MM.1S (cell line): ENCODE measurements around the gene TTC34.
A peak's percentile ranks its signal among the peaks of the same experiment; 100 is the strongest.

Experiments
- DNase-seq: peaks from one replicate; pipeline ENCODE4 v3.0.0-alpha.2; 2015
- H2AFZ ChIP-seq: fragments of 300-600 bp; sonication (generic); 2 replicates; pipeline ENCODE4 v1.6.0; 2016; ENCODE audit warnings: antibody characterized with exemption, low read length
- H3F3A ChIP-seq: fragments of 300-600 bp; sonication (generic); 2 replicates; pipeline ENCODE4 v1.6.1; 2016; ENCODE audit warnings: mild to moderate bottlenecking, antibody characterized with exemption, low read length, moderate library complexity, mixed read lengths; ENCODE audit not compliant: insufficient read depth
- H3K27ac ChIP-seq: fragments of 300-600 bp; sonication (generic); 2 replicates; pipeline ENCODE4 v1.5.1; 2016; ENCODE audit warnings: mild to moderate bottlenecking, low read length
- H3K27me3 ChIP-seq: fragments of 300-600 bp; sonication (generic); replicated peaks from 2 replicates; pipeline ENCODE4 v1.6.0; 2016; ENCODE audit warnings: low read length; ENCODE audit not compliant: insufficient read depth
- H3K36me3 ChIP-seq: fragments of 300-600 bp; sonication (generic); replicated peaks from 2 replicates; pipeline ENCODE4 v1.6.1; 2016; ENCODE audit warnings: mild to moderate bottlenecking, low read length, mixed read lengths; ENCODE audit not compliant: insufficient read depth
- H3K4me1 ChIP-seq: fragments of 300-600 bp; sonication (generic); 2 replicates; pipeline ENCODE4 v1.6.1; 2016; ENCODE audit warnings: low read length, mixed read lengths
- H3K4me2 ChIP-seq: fragments of 300-600 bp; sonication (generic); 2 replicates; pipeline ENCODE4 v1.6.0; 2016; ENCODE audit warnings: low read depth, low read length
- H3K4me3 ChIP-seq: fragments of 300-600 bp; sonication (generic); 2 replicates; pipeline ENCODE4 v1.5.1; 2016; ENCODE audit warnings: low read length, mixed read lengths
- H3K79me2 ChIP-seq: fragments of 300-600 bp; sonication (generic); 2 replicates; pipeline ENCODE4 v1.6.1; 2016; ENCODE audit warnings: mixed run types, low read length, mixed read lengths
- H3K9ac ChIP-seq: fragments of 300-600 bp; sonication (generic); 2 replicates; pipeline ENCODE4 v1.6.1; 2016; ENCODE audit warnings: low read length, mixed read lengths
- H3K9me2 ChIP-seq: fragments of 300-600 bp; sonication (generic); replicated peaks from 2 replicates; pipeline ENCODE4 v1.6.1; 2016; ENCODE audit warnings: mild to moderate bottlenecking, low read length, mixed read lengths; ENCODE audit not compliant: insufficient read depth
- H3K9me3 ChIP-seq: fragments of 300-600 bp; sonication (generic); replicated peaks from 2 replicates; pipeline ENCODE4 v1.6.1; 2016; ENCODE audit warnings: mild to moderate bottlenecking, low read length, mixed read lengths; ENCODE audit not compliant: insufficient read depth
- H4K20me1 ChIP-seq: fragments of 300-600 bp; sonication (generic); 2 replicates; pipeline ENCODE4 v1.6.1; 2016; ENCODE audit warnings: mild to moderate bottlenecking, low read length, moderate library complexity, mixed read lengths; ENCODE audit not compliant: insufficient read depth
- EZH2 ChIP-seq: fragments of 300-600 bp; sonication (generic); optimal IDR thresholded peaks from 2 replicates; pipeline ENCODE3; 2017; ENCODE audit warnings: low read depth, mild to moderate bottlenecking, antibody characterized with exemption, low read length, mixed read lengths
- EZH2phosphoT487 ChIP-seq: fragments of 300-600 bp; sonication (generic); IDR thresholded peaks from 2 replicates; pipeline ENCODE4 v1.6.1; 2018; ENCODE audit warnings: antibody characterized with exemption, low read length
- TF ChIP-seq, protein P1 (sequence below): fragments of 300-600 bp; sonication (generic); IDR thresholded peaks from 2 replicates; pipeline ENCODE4 v1.5.1; 2016; ENCODE audit warnings: antibody characterized with exemption, low read length, mixed read lengths

TTC34 gene

DNA sequence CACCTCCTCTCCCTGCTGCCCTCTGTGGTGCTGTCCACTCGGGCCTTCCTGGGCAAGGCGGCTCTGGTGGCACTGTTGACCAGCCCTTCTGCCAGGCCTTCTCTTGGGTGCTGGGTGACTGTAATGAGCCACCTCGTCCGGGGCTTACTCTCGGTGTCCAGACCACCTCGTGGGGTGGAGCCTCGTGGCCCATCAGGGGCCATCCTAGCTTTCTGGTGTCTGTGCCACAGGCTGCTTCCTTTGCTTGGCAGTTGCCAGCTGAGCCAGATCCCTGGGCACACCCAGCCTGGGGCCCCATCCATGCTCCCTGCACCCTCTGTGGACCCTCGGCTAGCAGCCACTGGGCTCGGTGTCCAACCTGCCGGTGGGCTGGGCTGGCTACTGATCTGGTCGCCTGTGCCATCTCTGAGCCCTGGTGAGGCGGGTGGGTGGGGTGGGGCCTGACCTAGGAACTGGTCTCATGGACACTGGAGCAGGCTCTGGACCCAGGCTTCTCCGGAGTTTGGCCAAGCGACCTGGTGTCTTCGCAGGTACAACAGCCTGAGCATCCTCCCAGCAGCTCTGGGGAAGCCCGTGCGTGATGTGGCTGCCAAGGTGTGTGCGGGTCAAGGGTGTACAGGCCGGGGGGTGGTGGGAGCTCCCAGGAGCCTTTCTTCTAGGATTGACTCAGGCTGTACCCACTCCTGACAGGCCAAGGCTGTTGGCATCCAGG, 213.5 kb downstream of the TTC34 start:
- H3K9ac ChIP-seq, result no peak overlapping the region
- H3K79me2 ChIP-seq, result no peaks in the 10 kb centered on the region
- no peaks in the 10 kb centered on the region for H3K9me3 ChIP-seq
- TF ChIP-seq EZH2 (no peak), EZH2phosphoT487 (no peak)
- TF ChIP-seq, protein P1, sequence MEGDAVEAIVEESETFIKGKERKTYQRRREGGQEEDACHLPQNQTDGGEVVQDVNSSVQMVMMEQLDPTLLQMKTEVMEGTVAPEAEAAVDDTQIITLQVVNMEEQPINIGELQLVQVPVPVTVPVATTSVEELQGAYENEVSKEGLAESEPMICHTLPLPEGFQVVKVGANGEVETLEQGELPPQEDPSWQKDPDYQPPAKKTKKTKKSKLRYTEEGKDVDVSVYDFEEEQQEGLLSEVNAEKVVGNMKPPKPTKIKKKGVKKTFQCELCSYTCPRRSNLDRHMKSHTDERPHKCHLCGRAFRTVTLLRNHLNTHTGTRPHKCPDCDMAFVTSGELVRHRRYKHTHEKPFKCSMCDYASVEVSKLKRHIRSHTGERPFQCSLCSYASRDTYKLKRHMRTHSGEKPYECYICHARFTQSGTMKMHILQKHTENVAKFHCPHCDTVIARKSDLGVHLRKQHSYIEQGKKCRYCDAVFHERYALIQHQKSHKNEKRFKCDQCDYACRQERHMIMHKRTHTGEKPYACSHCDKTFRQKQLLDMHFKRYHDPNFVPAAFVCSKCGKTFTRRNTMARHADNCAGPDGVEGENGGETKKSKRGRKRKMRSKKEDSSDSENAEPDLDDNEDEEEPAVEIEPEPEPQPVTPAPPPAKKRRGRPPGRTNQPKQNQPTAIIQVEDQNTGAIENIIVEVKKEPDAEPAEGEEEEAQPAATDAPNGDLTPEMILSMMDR, result no peak
- no peak for DNase-seq
- no peak overlapping the region for H3K4me3 ChIP-seq
- H3K27me3 ChIP-seq, result peaks cover 41% of the 10 kb centered on the region
- peaks cover 5% of the 10 kb centered on the region; the same call in 1 of the 2 replicates for H3K4me1 ChIP-seq
- no peaks in the 10 kb centered on the region for H3K36me3 ChIP-seq
- no peak overlapping the region for H2AFZ ChIP-seq
- H3F3A ChIP-seq, result 0 out of 2 replicates have a peak, but pooled peaks cover 4% of the 10 kb centered on the region
- H3K4me2 ChIP-seq, result no peak overlapping the region
- H3K9me2 ChIP-seq, result no peaks in the 10 kb centered on the region
- H4K20me1 ChIP-seq, result no peaks in the 10 kb centered on the region
- no peak overlapping the region for H3K27ac ChIP-seq

DNA sequence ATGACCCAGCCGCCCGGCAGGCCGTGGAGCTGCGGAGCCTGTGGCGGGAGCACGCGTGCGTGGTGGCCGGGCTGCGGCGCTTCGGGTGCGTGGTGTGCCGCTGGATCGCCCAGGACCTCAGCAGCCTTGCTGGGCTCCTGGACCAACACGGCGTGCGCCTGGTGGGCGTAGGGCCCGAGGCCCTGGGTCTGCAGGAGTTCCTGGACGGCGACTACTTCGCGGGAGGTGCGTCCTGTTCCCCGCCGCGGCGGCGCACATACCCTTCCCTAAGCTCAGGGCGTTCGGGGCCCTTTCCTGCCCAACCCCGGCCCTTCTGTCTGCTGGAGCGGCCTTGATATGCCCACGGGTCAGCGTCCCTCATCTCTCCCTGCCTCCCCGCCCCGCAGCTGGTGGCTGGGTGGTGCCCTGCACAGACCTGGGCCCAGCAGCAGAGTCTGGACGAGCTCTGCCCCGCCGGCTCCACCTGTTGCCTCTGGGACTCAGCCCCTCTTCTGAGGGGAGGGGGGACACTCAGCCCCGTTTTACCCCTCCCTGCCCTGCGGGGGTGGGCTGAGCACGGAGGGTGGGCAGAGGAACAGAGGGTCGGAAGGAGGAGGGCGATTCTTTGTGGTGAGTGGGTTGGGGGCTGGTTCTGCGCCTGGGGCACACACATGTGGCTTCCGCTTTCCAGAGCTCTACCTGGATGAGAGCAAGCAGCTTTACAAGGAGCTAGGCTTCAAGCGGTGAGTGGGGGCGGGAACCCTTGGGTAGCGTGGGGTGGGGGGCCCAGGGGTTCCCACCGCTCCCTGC, 214.2 kb downstream of the TTC34 start:
- Histone ChIP-seq H4K20me1 (no peaks in the 10 kb centered on the region), H3K4me1 (peaks cover 5% of the 10 kb centered on the region; the same call in 1 of the 2 replicates), H2AFZ (peak overlapping the region; percentile 81), H3K9ac (peak overlapping the region; percentile 21; the same call in 1 of the 2 replicates), H3K27ac (no peak overlapping the region), H3K27me3 (peaks cover 43% of the 10 kb centered on the region), H3K9me3 (no peaks in the 10 kb centered on the region), H3K4me2 (peak overlapping the region; percentile 82), H3K4me3 (peak overlapping the region; percentile 76), H3K79me2 (no peaks in the 10 kb centered on the region), H3F3A (0 out of 2 replicates have a peak, but pooled peaks cover 4% of the 10 kb centered on the region), H3K36me3 (no peaks in the 10 kb centered on the region), H3K9me2 (no peaks in the 10 kb centered on the region)
- DNase-seq, result peak; percentile 11
- TF ChIP-seq EZH2, result no peak
- TF ChIP-seq, protein P1, result no peak
- no peak for TF ChIP-seq EZH2phosphoT487

DNA sequence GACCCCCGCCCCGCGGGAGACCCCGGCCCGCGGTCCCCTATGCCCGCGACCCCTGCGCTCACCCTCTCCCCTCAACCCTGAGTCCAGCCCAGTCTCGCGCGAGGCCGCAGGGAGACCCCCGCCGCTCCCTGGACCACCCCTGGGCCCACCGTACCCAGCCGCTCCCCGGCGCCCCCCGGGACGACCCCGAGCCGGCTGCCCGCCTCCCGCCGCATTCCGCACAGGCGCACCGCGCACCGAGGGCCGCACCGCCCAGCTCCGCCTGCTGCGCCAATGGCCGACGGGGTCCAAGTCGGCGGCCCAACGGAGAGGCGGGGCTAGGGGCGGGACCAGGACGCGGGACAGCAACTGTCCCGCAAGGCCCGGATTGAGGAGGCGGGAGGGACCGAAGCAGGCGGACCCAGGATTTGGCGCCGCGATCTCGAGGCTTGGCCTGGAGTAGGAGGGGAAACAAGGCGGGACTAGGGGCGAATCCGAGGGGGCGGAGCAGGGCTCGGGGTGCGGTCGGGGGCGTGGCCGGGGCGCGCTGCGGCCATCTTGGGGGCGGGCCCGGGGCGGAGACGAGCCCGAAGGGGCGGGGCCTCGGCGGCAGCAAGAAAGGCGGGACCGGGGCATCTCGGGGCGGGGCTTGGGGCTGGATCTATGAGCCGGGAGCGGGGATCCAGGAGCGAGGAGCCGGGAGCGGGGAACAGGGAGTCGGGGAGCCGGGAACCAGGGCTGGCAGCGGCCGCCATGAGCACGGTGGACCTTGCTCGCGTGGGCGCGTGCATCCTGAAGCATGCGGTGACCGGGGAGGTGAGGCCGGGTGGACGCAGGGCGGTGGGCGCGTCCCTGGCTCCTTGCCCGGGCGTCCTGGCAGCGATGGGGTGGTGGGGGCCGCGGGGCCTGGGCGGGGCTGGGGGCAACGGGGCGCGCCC, 215.1 kb downstream of the TTC34 start, which contains the start of gene PRXL2B:
PRXL2B (plus strand) TSS at position 624 of the 917 bp plus-strand sequence; CDS start at position 733, 109 bp downstream.
- TF ChIP-seq EZH2, result no peak
- TF ChIP-seq, protein P1, result no peak
- TF ChIP-seq EZH2phosphoT487, result no peak
- DNase-seq, result peak; percentile 97
- H3K4me3 ChIP-seq, result peak within 1 kb of the TSS; percentile 76
- H3K9ac ChIP-seq, result peak within 1 kb of the TSS; percentile 62
- peak within 1 kb of the TSS; percentile 65; the same call in 1 of the 2 replicates for H3K27ac ChIP-seq
- H3K27me3 ChIP-seq, result peaks cover 51% of the 10 kb centered on the region
- no peaks in the 10 kb centered on the region for H3K9me2 ChIP-seq
- H3K4me1 ChIP-seq, result peaks cover 5% of the 10 kb centered on the region; the same call in 1 of the 2 replicates
- H3K9me3 ChIP-seq, result no peaks in the 10 kb centered on the region
- H3F3A ChIP-seq, result 0 out of 2 replicates have a peak, but pooled peaks cover 4% of the 10 kb centered on the region
- H3K79me2 ChIP-seq, result no peaks in the 10 kb centered on the region
- H3K36me3 ChIP-seq, result no peaks in the 10 kb centered on the region
- no peaks in the 10 kb centered on the region for H4K20me1 ChIP-seq
- H2AFZ ChIP-seq, result peak within 1 kb of the TSS; percentile 81
- H3K4me2 ChIP-seq, result peak within 1 kb of the TSS; percentile 82
